H7 (cell line): ENCODE data around the gene IFFO2. TPM values are rescaled to one million over a fixed set of nuclear protein-coding genes. Genes with fewer than 3 reads are reported as not detected.

Source experiments
- DNase-seq: peaks from one replicate; pipeline ENCODE4 v3.0.0; 2012
- H3K27me3 ChIP-seq: 2 replicates; pipeline ENCODE4 v1.6.0; 2011; ENCODE audit warnings: mild to moderate bottlenecking, low read length; ENCODE audit not compliant: control insufficient read depth, insufficient read depth
- H3K36me3 ChIP-seq: replicated peaks from 2 replicates; pipeline ENCODE4 v1.5.1; 2011; ENCODE audit warnings: low read length; ENCODE audit not compliant: control insufficient read depth, insufficient read depth
- H3K4me3 ChIP-seq: 2 replicates; pipeline ENCODE4 v1.5.1; 2011; ENCODE audit warnings: low read depth, mild to moderate bottlenecking, control low read depth, low read length, moderate library complexity; ENCODE audit not compliant: insufficient read depth
- total RNA-seq: library from RNA; depleted of rRNA; stranded (reverse); fragments of >200 nt; shearing (Covaris generic); gene quantifications from 2 replicates; pipeline ENCODE4 v1.2.3, GENCODE V29; 2014

Gene IFFO2
- total RNA-seq, 1 experiment from 2014 or later, result 19.6 TPM

DNA sequence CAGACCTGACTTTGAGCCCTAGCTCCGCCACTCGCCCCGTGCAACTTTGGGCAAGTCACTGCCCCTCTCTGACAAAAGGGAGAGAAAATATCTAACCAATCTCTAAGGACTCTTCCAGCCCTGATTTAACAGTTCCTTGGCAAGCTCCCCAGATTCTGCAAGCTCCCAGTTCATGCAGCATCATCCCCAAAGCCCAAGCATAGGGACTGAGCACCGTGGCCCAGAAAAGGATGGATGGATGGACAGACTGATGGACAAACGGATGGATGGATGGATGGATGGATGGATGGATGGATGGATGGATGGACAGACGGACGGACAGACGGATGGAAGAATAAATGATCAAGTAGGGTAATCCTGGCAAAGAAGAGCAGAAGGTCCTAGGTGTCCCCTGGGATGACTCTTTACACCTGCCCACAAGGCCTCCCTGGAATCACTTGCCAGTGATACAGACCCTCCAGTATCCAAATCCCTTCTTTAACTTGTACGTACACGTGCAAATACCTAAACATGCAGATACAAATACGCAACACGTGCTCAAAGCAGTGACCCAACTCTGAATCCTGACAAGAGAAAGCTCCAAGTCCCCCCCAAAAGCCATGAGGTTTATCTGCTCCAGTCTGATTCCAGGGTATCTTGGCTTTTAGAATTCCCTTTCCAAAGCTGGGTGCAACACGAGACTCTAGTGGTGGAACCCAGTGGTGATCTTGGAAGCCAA lies 16.0 kb downstream of the IFFO2 start:
- H3K27me3 ChIP-seq, result no peaks in the 10 kb centered on the region
- no peaks in the 10 kb centered on the region for H3K36me3 ChIP-seq
- no peak for DNase-seq
- H3K4me3 ChIP-seq, result no peak overlapping the region

DNA sequence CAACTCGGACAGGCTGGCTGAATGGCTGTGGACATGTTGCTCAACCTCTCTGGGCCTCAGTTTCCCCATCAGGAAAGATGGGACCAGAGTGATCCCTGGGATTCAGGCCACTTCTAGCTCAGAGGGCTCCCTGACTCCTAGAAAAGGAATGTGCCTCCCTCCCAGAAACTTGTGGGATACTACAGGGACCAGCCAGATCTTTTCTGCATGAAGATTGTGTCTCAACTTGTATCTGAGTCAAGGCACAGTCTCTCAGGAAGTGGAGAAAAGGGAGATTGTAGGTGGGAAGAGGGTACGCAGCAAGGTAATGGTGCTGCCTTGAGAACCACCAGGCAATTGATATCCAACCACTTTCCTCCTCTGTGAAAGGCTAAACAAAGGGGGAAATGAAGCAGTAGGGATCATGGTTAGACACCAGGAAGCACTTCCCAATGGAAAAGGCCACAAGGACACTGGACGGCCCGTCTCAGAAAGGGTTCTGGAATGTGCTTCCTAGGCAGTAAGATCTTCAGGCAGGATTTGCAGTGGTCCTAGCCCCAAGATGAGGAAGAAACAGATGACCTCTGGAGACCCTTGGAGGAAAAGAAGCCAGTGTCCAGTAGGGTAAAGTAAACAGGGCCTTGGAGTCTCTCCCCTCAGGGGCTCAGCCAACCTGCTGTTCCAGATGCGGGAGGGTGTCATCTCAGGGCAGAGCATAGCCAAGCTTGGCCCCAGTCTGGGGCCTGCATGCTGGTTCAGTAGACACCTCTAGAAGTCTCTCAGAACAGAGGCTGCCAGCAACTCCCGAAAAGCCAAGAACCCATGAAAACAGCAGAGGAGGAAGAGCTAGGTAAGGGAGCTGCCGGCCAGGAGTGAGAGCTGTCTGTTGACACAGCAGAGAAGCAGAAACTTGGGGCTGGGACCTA lies 16.8 kb downstream of the IFFO2 start:
- Histone ChIP-seq H3K27me3 (no peaks in the 10 kb centered on the region), H3K4me3 (no peak overlapping the region), H3K36me3 (no peaks in the 10 kb centered on the region)
- no peak for DNase-seq

DNA sequence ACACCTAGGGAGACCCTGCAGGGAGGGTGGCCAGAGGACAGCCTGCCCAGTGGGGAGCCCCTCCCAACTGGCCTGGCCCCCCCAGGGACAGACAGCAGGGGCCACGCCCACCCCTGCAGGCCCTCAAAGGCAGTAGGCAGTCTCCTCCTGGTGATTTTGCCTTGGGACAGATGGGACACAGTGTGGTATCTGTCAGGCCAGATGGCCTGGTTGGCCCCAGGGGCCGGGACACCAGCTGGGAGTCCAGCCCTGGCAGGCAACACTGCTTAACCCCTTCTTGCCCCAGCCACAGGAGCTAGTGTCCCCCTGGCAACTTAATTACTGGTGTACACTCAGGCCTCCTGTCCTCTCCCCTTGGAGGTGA lies 17.8 kb downstream of the IFFO2 start:
- Histone ChIP-seq H3K4me3 (no peak overlapping the region), H3K36me3 (no peaks in the 10 kb centered on the region), H3K27me3 (no peaks in the 10 kb centered on the region)
- DNase-seq, result peak; percentile 77

DNA sequence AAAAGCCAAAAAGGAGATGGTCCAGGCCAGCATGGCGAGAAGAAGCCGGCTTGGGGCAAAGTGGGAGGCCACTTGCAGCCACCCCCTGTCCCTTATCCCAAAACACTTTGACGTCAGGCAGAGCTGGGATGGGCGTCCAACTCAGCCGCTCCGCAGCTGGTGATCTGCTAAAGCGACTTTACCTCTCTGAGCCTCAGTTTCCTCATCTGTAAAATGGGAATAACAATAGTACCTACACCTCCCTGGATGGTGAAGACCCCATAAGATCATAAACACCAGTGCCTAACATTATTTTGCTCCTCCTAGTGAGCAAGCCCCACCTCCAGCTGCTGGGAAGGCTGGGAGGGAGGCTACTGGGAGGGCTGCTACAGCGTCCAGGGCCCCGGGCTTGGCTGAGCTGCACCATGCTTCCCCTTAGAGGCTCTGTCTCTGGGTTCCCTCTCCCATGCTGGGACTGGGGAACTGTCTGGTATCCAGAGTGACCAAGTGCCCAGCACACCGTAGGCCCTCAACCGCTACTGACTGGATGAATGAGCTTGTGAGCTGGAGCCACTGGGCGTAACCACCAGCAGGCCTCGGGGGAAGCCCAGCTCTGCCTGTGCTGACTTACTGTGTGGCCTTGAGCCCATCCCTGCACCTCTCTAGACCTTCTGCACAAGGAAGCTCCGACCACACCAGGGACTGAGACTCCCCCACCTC lies 18.3 kb downstream of the IFFO2 start:
- H3K4me3 ChIP-seq, result no peak overlapping the region
- no peaks in the 10 kb centered on the region for H3K36me3 ChIP-seq
- no peaks in the 10 kb centered on the region for H3K27me3 ChIP-seq
- no peak for DNase-seq

DNA sequence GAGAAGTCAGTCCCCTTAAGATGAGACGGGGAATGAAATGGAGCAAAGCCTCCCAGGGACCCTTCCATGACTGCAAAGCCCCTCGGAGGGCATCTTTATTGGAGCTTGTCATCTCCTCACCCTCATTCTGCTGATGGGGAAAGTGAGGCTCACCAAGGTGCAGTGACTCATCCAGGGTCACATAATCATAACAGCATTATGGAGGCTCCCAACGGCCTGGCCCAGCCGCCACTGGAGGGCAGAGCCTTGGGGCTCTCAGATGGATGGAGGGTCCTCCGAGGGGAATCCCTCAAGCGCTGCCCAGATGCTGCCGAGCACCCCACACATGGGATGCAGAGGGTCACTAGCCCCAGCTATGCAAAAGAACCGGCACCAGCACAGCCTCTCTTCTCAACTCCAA lies 18.9 kb downstream of the IFFO2 start:
- no peak for DNase-seq
- H3K4me3 ChIP-seq, result no peak overlapping the region
- no peaks in the 10 kb centered on the region for H3K27me3 ChIP-seq
- H3K36me3 ChIP-seq, result no peaks in the 10 kb centered on the region

DNA sequence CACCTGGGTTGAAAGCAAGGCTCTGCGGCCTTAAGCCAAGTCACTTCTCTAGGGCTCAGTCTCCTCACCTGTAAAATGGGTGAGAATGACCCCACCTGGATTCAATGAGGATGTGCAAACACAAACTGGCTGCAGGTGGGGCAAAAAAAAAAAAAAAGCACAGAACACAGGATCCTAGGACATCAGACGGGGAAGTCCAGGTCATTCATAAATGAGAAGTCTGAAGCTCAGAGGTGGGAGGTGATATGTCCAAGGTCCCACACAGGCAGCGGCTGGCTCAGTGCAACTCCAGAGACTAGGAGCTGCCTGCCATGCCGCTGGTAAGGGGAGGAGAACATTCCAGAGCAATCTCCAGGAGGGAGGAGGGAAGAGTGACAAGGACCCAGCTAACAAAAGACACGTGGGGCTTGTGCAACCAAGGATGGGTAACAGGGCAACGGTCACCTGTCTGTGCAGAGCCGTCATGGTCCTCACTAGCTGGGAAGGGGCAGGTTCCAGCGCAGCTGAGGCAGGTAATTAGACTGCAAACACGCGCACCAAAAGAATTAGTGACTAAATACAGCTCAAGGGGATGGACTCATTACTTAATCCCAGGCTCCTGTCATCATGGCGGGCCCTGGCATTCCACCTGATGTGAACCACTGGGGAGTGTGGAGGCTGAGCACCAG lies 19.5 kb downstream of the IFFO2 start:
- Histone ChIP-seq H3K4me3 (no peak overlapping the region), H3K27me3 (no peaks in the 10 kb centered on the region)

DNA sequence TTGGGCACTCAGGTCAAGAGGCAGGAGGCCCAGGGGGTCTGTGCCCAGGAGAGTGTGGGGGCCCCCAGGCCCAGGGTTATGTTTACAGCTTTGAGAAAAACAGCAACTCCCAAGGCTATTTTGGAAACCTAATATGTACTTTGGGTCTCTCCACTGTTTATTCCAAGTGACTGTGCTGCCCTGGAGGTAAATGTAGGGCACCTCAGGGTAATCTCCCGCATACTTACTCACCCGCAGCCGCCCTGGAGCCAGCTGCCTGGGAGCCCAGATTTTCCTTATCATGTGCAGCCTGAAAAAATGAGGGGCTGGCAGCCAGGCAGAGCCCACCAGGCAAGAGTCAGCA lies 20.0 kb downstream of the IFFO2 start:
- Histone ChIP-seq H3K4me3 (no peak overlapping the region), H3K36me3 (no peaks in the 10 kb centered on the region), H3K27me3 (no peaks in the 10 kb centered on the region)
- DNase-seq, result no peak

More for the DNA sequence above, 19.5 kb downstream of the IFFO2 start:
- H3K36me3 ChIP-seq, result no peaks in the 10 kb centered on the region
- no peak for DNase-seq

DNA sequence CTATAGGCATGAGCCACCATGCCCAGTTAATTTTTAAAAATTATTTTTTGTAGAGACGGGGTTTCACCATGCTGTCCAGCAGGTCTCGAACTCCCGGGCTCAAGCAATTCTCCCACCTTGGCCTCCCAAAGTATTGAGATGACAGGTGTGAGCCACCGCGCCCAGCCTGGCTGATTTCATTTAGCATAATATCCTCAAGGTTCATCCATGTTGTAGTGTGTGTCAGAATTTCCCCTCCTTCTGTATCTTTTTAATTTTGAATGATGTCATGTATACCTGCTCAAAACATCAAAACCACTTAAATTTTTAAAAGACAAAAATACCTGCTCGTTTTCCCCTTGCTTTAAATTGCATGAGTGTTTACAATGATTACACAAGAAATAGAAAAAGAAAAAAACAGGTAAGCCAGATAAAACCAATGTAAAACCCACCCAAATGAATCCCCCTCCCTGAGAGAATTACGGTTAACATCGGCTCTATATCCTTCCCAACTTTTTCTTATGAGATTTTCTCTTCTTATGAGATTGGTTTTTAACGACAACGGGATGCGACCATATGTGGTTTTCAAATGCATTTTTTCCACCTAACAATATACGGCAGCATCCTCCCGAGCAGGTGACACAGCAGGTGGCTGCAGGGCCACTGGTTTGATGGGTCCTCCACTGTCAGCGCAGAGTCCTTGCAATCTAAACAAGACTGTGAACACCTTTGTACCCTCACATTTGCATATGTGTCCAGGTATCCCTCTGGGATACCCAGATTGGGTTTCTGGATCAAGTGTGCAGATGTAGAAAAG lies 22.1 kb downstream of the IFFO2 start:
- Histone ChIP-seq H3K36me3 (no peaks in the 10 kb centered on the region), H3K27me3 (no peaks in the 10 kb centered on the region), H3K4me3 (no peak overlapping the region)
- DNase-seq, result no peak

DNA sequence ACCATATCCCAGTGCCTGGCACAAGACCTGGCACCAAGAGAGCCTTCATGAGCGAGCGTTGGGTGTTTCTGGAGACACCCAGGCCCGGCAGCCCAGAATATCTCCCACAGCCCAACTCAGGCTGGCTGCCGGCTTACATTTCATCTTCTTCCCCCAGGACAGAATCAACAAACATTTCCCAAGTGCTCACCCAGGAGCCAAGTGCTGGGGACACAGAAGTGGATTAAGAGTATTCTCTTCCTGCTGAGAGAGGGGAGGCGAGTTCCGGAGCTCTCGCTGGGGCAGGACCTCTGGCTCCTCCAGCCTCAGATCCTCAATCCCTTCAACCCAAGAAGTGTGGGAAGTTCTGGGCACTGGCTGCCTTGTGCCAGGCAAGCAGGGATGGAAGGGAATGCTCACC lies 23.6 kb downstream of the IFFO2 start:
- Histone ChIP-seq H3K4me3 (no peak overlapping the region), H3K36me3 (no peaks in the 10 kb centered on the region), H3K27me3 (no peaks in the 10 kb centered on the region)
- DNase-seq, result no peak

DNA sequence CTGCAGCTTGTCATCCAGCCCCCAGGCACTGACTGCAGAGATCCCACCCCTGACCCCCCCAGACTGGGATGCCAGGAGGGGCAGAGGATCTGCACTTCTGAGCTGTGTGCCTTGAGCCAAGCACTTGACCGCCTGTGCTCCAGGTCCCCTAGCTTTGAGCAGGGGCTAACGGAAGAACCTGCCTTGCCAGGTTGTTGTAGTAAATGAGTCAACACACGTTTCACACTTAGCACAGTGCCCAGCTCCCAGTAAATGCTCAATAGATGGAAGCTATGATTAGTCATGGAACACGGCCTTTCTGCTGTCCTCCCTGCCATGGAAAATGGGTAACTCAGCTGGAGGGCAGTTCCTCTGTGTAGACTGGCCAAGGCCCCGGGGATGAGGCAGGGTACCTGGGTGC lies 24.1 kb downstream of the IFFO2 start:
- Histone ChIP-seq H3K4me3 (no peak overlapping the region), H3K27me3 (no peaks in the 10 kb centered on the region)
- no peak for DNase-seq

DNA sequence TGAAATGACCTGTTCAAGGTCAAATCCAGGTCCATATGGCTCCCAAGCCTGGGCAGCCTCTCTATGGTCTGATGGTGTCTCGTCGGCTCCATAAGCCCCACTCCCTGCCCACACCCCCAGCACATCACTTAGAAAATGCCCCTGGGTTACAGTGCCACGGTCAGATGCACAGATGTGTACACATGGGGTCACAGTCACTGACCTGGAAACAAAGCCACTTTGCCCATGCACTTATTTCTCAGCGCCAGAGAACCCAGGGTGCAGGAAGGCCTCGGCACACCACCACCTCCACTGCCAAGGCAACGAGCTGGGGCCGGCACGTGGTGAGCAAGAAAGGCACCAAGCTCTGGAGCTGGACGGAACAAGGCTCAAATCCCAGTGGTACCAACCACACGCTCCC lies 24.7 kb downstream of the IFFO2 start:
- Histone ChIP-seq H3K4me3 (no peak overlapping the region), H3K36me3 (no peaks in the 10 kb centered on the region), H3K27me3 (no peaks in the 10 kb centered on the region)
- DNase-seq, result no peak

More for the DNA sequence above, 24.1 kb downstream of the IFFO2 start:
- H3K36me3 ChIP-seq, result no peaks in the 10 kb centered on the region

DNA sequence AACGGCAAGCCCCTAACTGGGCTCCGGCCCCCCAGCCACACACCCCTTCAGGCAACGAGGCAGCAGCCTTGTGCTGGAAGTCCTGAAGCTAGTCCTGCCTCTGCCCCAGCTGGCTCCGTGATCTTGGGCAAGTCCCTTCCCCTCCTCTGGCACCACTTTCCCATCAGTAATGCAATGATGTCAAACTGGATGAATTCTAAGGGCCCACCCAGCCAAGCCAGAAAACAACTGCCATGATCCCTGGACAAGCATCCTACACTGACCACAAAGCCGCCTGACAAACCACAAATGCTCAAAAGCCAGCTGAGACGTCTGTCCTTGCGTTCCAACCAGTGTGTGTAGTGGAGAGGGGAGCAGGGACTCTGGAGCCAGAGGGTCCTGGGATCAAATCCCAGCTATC lies 26.8 kb downstream of the IFFO2 start:
- Histone ChIP-seq H3K36me3 (no peaks in the 10 kb centered on the region), H3K4me3 (no peak overlapping the region), H3K27me3 (no peaks in the 10 kb centered on the region)
- DNase-seq, result no peak

DNA sequence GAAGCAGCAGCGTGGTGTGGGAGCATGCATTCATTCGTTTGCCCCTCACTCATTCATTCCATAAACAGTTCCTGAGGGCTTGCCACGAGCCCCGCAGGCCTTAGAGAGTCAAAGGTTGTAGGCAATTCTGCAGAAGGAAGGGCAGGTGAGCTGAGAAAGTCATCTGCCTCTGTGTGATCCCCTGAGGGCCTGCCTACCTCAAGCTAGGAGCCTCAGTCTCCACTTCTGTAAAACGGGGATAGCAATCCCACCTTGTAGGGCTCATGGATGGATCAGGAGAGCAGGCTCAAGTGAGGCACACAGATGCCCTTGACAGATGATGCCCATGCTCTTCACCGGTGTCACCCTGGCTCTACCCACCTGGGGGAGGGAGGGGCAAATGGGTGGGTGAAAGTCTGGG lies 27.5 kb downstream of the IFFO2 start:
- Histone ChIP-seq H3K36me3 (no peaks in the 10 kb centered on the region), H3K27me3 (no peaks in the 10 kb centered on the region)
- DNase-seq, result no peak

DNA sequence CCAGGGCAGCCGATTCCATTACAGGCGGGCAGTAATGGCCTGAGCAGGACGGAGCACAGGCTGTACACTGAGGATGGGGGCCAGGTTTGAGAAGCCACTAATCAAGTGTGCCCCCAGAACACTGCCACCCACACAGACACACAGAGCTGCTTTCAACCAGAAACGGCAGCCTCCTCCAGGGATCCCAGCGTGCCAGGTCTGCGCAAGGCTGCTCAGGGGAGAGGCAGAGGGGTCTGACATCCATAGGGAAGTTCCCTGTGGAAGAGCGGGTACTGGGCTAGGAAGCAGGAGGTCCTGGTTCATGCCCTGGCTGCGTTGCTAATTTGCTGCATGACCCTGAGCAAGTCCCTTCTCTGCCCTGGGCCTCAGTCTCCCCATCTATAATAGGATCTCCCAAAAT lies 28.1 kb downstream of the IFFO2 start:
- no peak for DNase-seq
- no peak overlapping the region for H3K4me3 ChIP-seq
- H3K36me3 ChIP-seq, result no peaks in the 10 kb centered on the region
- no peaks in the 10 kb centered on the region for H3K27me3 ChIP-seq

More for the DNA sequence above, 27.5 kb downstream of the IFFO2 start:
- H3K4me3 ChIP-seq, result no peak overlapping the region
